T follicular helper cell (primary cell): ENCODE measurements around the gene TNFAIP3.

Experiments
- DNase-seq: peaks from one replicate; pipeline ENCODE4 v3.0.0-alpha.2; 2020; ENCODE audit warnings: low read depth

Gene TNFAIP3

GRCh38 chr6:137863091-137863797, 3.8 kb upstream of the TNFAIP3 start:
- DNase-seq = no peak

GRCh38 chr6:137864812-137865508, 2.1 kb upstream of the TNFAIP3 start:
- DNase-seq = no peak

GRCh38 chr6:137866200-137866913, 702 bp upstream of the TNFAIP3 start:
- DNase-seq = no peak

- DNase-seq = no peak
Observed at GRCh38 chr6:137867685-137868509, 838 bp downstream of the TNFAIP3 start.

- no peak for DNase-seq
Observed at GRCh38 chr6:137868721-137869548, 1.9 kb downstream of the TNFAIP3 start.

- DNase-seq = no peak
Observed at GRCh38 chr6:137869549-137870307, 2.7 kb downstream of the TNFAIP3 start.

- DNase-seq = no peak
Observed at GRCh38 chr6:137870308-137870644, 3.2 kb downstream of the TNFAIP3 start.

GRCh38 chr6:137870744-137871247, 3.7 kb downstream of the TNFAIP3 start:
- no peak for DNase-seq

- DNase-seq = no peak
Observed at GRCh38 chr6:137871291-137871690, 4.2 kb downstream of the TNFAIP3 start.

- no peak for DNase-seq
Observed at GRCh38 chr6:137871831-137872454, 4.9 kb downstream of the TNFAIP3 start.

- DNase-seq = no peak
Observed at GRCh38 chr6:137872581-137873115, 5.6 kb downstream of the TNFAIP3 start.

- DNase-seq = no peak
Observed at GRCh38 chr6:137873273-137873762, 6.3 kb downstream of the TNFAIP3 start.

- DNase-seq = no peak
Observed at GRCh38 chr6:137874204-137875057, 7.4 kb downstream of the TNFAIP3 start.

GRCh38 chr6:137875058-137875520, 8.0 kb downstream of the TNFAIP3 start:
- DNase-seq = no peak

GRCh38 chr6:137875606-137876005, 8.5 kb downstream of the TNFAIP3 start:
- DNase-seq = no peak

GRCh38 chr6:137876547-137876946, 9.5 kb downstream of the TNFAIP3 start:
- DNase-seq = no peak

- DNase-seq = no peak
Observed at GRCh38 chr6:137877113-137877512, 10.1 kb downstream of the TNFAIP3 start.

- no peak for DNase-seq
Observed at GRCh38 chr6:137877606-137878005, 10.5 kb downstream of the TNFAIP3 start.
